ENCODE results near the gene ICAM5. TPM values are rescaled to one million over a fixed set of nuclear protein-coding genes. Genes with fewer than 3 reads are reported as not detected.

ICAM5 gene
- total RNA-seq, 1 donor: 11.7 TPM

DNA sequence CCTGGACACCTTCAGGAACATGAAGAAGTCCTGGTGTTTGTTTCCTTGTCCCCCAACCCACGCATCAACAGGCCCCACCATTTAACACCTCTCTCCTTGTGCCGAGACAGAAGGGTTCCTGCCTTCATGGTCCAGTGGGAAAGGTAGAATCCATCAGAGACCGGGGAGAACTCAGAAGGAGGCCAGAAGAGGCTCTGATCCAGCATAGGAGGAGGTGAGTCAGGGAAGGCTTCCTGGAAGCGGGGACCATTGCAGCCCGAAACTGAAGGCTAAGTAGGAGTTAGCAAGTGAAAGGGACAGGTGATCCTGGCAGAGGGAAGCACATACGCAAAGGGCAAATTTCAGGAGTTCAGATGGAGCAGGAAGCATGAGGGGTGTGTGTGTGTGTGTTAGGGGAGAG, 49.2 kb downstream of the ICAM5 start:
- DNase-seq (ENCODE audit: low read depth): no peak
- H3K4me3 ChIP-seq (ENCODE audit: low read depth, low read length): no peak overlapping the region
- TF ChIP-seq, protein P1, sequence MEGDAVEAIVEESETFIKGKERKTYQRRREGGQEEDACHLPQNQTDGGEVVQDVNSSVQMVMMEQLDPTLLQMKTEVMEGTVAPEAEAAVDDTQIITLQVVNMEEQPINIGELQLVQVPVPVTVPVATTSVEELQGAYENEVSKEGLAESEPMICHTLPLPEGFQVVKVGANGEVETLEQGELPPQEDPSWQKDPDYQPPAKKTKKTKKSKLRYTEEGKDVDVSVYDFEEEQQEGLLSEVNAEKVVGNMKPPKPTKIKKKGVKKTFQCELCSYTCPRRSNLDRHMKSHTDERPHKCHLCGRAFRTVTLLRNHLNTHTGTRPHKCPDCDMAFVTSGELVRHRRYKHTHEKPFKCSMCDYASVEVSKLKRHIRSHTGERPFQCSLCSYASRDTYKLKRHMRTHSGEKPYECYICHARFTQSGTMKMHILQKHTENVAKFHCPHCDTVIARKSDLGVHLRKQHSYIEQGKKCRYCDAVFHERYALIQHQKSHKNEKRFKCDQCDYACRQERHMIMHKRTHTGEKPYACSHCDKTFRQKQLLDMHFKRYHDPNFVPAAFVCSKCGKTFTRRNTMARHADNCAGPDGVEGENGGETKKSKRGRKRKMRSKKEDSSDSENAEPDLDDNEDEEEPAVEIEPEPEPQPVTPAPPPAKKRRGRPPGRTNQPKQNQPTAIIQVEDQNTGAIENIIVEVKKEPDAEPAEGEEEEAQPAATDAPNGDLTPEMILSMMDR (IDR thresholded peaks at IDR 0.05; ENCODE audit: insufficient read depth, low read depth, low read length): no peak

DNA sequence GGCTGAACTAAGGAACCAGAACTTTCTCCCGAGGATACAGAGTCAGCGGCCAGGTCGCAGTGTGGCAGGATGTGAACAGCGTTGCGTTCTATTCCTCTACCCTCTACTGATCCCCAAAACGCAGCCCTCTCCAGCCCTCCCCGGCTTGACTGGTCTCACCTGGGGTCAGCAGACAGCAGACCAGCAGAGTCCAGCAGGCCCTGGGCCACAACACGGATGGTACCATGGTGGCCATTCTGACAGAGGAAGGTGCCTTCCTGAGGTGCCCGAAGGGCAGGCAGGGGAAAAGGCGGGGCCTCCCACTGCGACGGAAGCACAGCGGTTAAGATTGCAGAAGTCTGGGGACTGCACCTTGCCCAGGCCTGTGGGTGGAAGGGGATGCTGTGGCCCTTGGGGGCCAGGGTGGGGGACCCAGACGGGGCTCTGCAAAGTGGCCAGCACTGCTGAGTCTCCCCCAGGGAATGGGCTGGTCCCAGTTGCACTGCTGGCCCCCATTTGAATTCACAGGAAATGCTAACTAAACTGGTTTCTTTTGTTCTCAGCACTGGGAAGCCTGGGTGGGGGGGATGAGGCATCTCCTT, 49.7 kb downstream of the ICAM5 start, which contains the start of gene ICAM3:
Gene ICAM3 (minus strand): TSS at position 245 of the 581 bp plus-strand sequence. CDS start 10 bp downstream, at position 235.
- TF ChIP-seq, protein P1 (IDR thresholded peaks at IDR 0.05; ENCODE audit: insufficient read depth, low read depth, low read length): no peak
- H3K4me3 ChIP-seq (ENCODE audit: low read depth, low read length): no peak within 1 kb of the TSS

DNA sequence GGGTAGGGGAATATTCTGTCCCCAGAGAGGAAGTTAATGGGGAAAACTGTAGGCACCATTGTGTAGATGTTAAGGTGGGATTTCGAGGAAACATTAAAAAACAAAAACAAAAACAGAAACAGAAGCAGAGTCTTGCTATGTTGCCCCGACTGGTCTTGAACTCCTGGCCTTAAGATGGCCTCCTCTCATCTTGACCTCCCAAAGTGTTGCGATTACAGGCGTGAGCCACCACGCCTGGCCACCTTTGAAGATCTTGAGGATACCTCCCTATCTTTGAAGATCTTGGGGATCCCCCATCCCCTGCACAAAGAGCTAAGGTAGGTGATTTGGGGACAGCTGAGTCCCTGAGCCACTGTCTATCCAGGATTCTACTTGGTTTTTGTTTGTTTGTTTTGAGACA, 50.2 kb downstream of the ICAM5 start:
- H3K4me3 ChIP-seq (ENCODE audit: low read depth, low read length): no peak overlapping the region
- DNase-seq (ENCODE audit: low read depth): no peak
- TF ChIP-seq, protein P1 (IDR thresholded peaks at IDR 0.05; ENCODE audit: insufficient read depth, low read depth, low read length): no peak

More for the DNA sequence above, 49.7 kb downstream of the ICAM5 start, which contains the start of gene ICAM3:
- no peak for DNase-seq (ENCODE audit: low read depth)

DNA sequence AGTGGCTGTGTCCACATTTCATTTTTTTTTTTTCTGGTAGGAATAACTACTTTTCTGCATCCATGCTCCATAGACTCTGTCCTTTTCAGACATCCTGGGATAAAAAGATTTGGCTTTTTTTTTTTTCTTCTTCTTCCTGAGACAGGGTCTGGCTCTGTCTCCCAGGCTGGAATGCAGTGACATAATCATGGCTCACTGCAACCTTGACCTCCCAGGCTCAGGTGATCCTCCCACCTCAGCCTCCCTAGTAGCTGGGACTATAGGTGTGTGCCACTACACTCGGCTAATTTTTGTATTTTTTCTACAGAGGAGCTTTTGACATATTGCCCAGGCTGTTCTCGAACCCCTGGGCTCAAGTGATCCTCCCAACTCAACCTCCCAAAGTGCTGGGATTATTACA, 53.7 kb downstream of the ICAM5 start:
- no peak overlapping the region for H3K4me3 ChIP-seq (ENCODE audit: low read depth, low read length)
- TF ChIP-seq, protein P1 (IDR thresholded peaks at IDR 0.05; ENCODE audit: insufficient read depth, low read depth, low read length): no peak
- no peak for DNase-seq (ENCODE audit: low read depth)

DNA sequence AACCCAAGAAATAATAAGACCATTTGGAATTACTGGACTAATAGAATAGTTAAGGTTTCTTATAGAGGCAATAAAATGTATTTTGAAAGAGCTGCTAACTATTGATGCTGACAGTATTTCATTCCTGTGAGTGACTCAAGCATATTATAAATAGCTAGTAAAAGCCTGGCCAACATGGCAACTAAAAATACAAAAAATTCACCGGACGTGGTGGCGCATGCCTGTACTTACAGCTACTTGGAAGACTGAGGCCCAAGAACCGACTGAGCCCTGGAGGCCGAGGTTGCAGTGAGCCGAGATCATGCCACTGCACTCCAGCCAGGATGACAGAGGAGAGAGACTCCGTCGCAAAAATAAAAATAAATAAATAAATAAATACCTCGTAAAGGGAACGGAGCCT, 55.0 kb downstream of the ICAM5 start:
- TF ChIP-seq, protein P1 (IDR thresholded peaks at IDR 0.05; ENCODE audit: insufficient read depth, low read depth, low read length): no peak
- no peak for DNase-seq (ENCODE audit: low read depth)
- no peak overlapping the region for H3K4me3 ChIP-seq (ENCODE audit: low read depth, low read length)

Small RNA genes lying within 50 kb of the gene (small RNA-seq; reads per million reads assigned to genes)
- gene AC011511.1 (not detected), gene AC011511.4 (not detected)

Other genes with a start within 250 kb of the ICAM5 start
- 24.2 and 25.9 TPM in 2 replicates for gene SHFL, start 203.6 kb upstream of the ICAM5 start, total RNA-seq
- under 0.01 TPM in 1 of 2 replicates, not detected in the other for gene ANGPTL6, start 187.3 kb upstream of the ICAM5 start, total RNA-seq
- gene PPAN, start 183.6 kb upstream of the ICAM5 start, total RNA-seq: 23.8 and 28.1 TPM in 2 replicates
- gene P2RY11, start 178.3 kb upstream of the ICAM5 start, total RNA-seq: 0.43 and 1.9 TPM in 2 replicates
- 244 and 264 TPM in 2 replicates for gene EIF3G, start 170.1 kb upstream of the ICAM5 start, total RNA-seq
- gene DNMT1, start 95.0 kb upstream of the ICAM5 start, total RNA-seq: 56.1 and 60.2 TPM in 2 replicates
- 33.2 and 35.4 TPM in 2 replicates for gene S1PR2, start 58.6 kb upstream of the ICAM5 start, total RNA-seq
- gene MRPL4, start 37.7 kb upstream of the ICAM5 start, total RNA-seq: 42.3 and 51.5 TPM in 2 replicates
- 75.1 and 244 TPM in 2 replicates for gene ICAM1, start 18.8 kb upstream of the ICAM5 start, total RNA-seq
- gene ICAM4, start 3.0 kb upstream of the ICAM5 start, total RNA-seq: 3.2 and 4.7 TPM in 2 replicates
- 0.32 and 0.43 TPM in 2 replicates for gene ZGLP1, start 19.9 kb downstream of the ICAM5 start, total RNA-seq
- 24.2 and 30.3 TPM in 2 replicates for gene FDX2, start 26.1 kb downstream of the ICAM5 start, total RNA-seq
- 10.4 and 11.0 TPM in 2 replicates for gene RAVER1, start 43.6 kb downstream of the ICAM5 start, total RNA-seq
- gene ICAM3, start 49.7 kb downstream of the ICAM5 start, total RNA-seq: 4.3 and 7.4 TPM in 2 replicates
- 83.8 and 96.6 TPM in 2 replicates for gene TYK2, start 90.6 kb downstream of the ICAM5 start, total RNA-seq
- 140 and 164 TPM in 2 replicates for gene CDC37, start 113.6 kb downstream of the ICAM5 start, total RNA-seq
- gene PDE4A, start 130.6 kb downstream of the ICAM5 start, total RNA-seq: 3.9 and 4.8 TPM in 2 replicates
- gene KEAP1, start 213.4 kb downstream of the ICAM5 start, total RNA-seq: 60.5 and 61.5 TPM in 2 replicates
- 1.3 and 2.9 TPM in 2 replicates for gene S1PR5, start 227.5 kb downstream of the ICAM5 start, total RNA-seq

Data from fibroblast of villous mesenchyme (primary cell).